Measurements from ENCODE around the gene MLEC. TPM values are rescaled to one million over a fixed set of nuclear protein-coding genes. Genes with fewer than 3 reads are reported as not detected.

MLEC gene
- total RNA-seq, 4 donors from 2014 or later: 87.3 to 123 (median 104) TPM

- DNase-seq: no peak
- TF ChIP-seq POLR2A (IDR thresholded peaks at IDR 0.05): no peak
- no peak for TF ChIP-seq CTCF (IDR thresholded peaks at IDR 0.05)
- peaks cover 0 to 74% (median 0%) of the 10 kb centered on the region in 3 donors for H3K36me3 ChIP-seq
- H3K9me3 ChIP-seq: no peaks in the 10 kb centered on the region
- H3K4me1 ChIP-seq: peaks cover 0 to 40% (median 5%) of the 10 kb centered on the region in 4 donors
- peak overlapping the region in 3 of 4 donors; percentile 30 to 86 (median 75) for H3K27ac ChIP-seq
- no peak overlapping the region for H3K4me3 ChIP-seq
- H3K27me3 ChIP-seq: no peaks in the 10 kb centered on the region
Observed at GRCh38 chr12:120720234-120720986, 33.5 kb downstream of the MLEC start.

DNA sequence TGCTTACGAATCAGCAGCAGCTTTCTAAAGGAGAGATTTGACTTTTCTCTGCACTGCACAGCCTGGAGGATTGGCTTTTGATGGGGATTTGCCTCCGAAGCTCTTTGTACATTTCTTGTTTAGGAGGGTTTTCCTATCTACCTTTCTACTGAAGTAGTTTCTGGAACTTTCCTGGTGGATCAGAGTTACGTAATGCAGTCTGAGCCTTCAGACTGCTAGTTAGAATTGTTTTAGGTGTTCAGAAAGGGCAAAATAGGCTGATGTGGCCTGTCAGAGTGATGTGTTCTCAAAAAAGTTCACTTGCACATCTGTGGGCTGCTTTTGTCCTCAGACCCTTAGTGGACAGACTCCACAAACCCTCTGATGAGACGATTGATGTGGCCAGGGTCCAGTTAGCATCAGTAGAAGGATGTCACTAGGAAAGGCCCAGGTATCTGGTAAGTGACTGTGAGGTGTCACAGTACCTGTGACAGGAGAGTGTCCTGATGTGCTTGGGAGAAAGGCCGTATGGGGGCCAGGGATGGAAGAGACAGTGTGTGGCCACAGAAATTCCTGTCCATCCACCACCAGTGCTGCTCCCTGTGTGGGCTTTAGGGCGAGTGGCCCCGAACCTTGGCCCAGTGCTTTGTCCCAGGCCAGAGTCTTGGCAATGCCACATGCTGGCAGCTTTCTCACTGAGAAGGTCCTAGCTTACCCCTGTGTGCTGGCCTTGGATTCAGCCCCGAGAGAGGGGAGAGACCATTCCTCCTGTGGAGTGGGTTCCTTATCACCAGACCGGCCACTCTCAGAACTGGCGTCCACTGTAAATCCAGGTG lies 34.2 kb downstream of the MLEC start:
- peaks cover 0 to 68% (median 0%) of the 10 kb centered on the region in 3 donors for H3K36me3 ChIP-seq
- H3K4me1 ChIP-seq: peaks cover 0 to 40% (median 5%) of the 10 kb centered on the region in 4 donors
- H3K27me3 ChIP-seq: no peaks in the 10 kb centered on the region
- no peak for DNase-seq
- TF ChIP-seq CTCF (IDR thresholded peaks at IDR 0.05) (no peak), POLR2A (IDR thresholded peaks at IDR 0.05) (no peak)
- no peak overlapping the region for H3K4me3 ChIP-seq
- no peaks in the 10 kb centered on the region for H3K9me3 ChIP-seq
- H3K27ac ChIP-seq: peak overlapping the region in 1 of 4 donors; percentile 86

DNA sequence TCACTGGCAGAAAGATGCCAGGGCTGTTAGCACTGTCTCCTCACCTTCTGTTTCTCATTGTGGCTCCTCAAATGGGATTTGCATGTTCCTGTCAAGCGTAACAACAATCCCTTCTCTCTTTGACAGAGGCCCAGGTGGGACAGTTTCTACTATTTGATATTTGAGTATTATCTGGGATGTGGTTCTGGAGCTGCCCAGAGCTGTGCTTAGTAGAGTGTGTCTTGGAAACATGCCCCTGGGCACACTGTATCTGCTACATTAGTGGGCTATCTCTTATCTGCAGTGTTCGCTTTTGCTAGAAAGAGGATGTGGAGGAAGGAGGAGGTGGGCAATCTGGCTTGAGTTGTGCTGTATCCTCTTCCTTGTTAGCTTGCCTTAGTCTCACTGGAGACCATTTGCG lies 34.9 kb downstream of the MLEC start:
- H3K27ac ChIP-seq: no peak overlapping the region

GRCh38 chr12:120722784-120723183 lies 35.8 kb downstream of the MLEC start:
- Histone ChIP-seq H3K4me3 (no peak overlapping the region), H3K9me3 (no peaks in the 10 kb centered on the region), H3K27me3 (no peaks in the 10 kb centered on the region), H3K27ac (no peak overlapping the region), H3K4me1 (peaks cover 0 to 30% (median 5%) of the 10 kb centered on the region in 4 donors), H3K36me3 (peaks cover 0 to 54% (median 0%) of the 10 kb centered on the region in 3 donors)
- TF ChIP-seq POLR2A (IDR thresholded peaks at IDR 0.05) (no peak), CTCF (IDR thresholded peaks at IDR 0.05) (no peak)
- no peak for DNase-seq

More for the DNA sequence above, 34.9 kb downstream of the MLEC start:
- H3K9me3 ChIP-seq: no peaks in the 10 kb centered on the region
- DNase-seq: no peak
- peaks cover 0 to 34% (median 5%) of the 10 kb centered on the region in 4 donors for H3K4me1 ChIP-seq
- H3K36me3 ChIP-seq: peaks cover 0 to 61% (median 0%) of the 10 kb centered on the region in 3 donors
- no peak overlapping the region for H3K4me3 ChIP-seq
- TF ChIP-seq CTCF (IDR thresholded peaks at IDR 0.05) (no peak), POLR2A (IDR thresholded peaks at IDR 0.05) (no peak)
- H3K27me3 ChIP-seq: no peaks in the 10 kb centered on the region

GRCh38 chr12:120724720-120725119 lies 37.8 kb downstream of the MLEC start:
- TF ChIP-seq POLR2A (IDR thresholded peaks at IDR 0.05) (no peak), CTCF (IDR thresholded peaks at IDR 0.05) (no peak)
- Histone ChIP-seq H3K4me3 (peak overlapping the region in 1 of 4 donors; percentile 68), H3K27me3 (no peaks in the 10 kb centered on the region), H3K36me3 (peaks cover 0 to 54% (median 0%) of the 10 kb centered on the region in 3 donors), H3K27ac (no peak overlapping the region), H3K9me3 (no peaks in the 10 kb centered on the region), H3K4me1 (peaks cover 0 to 20% (median 5%) of the 10 kb centered on the region in 4 donors)
- DNase-seq: no peak
